ENCODE data around the gene RPS13.
A peak's percentile ranks its signal among the peaks of the same experiment; 100 is the strongest.
"Not testable (repeated sequence)": the region's sequence is repeated elsewhere in the genome, so short reads cannot be mapped to it uniquely, and the experiment has no call there.

RPS13 gene

DNA sequence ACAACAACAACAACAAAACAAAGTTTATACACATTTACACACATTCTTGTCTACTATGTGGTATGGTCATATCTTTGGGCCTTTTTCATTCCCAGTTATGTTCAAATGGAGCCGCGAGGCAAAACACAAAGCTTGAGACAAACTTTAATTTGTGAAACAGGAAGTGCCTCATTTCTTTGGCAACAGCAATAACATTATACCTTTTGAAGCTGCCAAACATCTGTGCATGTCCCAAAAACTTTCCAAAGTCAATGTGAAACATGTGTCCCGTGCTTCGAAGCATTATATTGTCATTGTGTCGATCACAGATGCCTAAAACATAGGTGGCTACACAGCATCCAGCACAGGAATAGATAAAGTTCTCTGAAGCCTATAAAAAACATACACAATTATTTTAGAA lies 25.0 kb upstream of the RPS13 start:
- no peaks in the 10 kb centered on the region for H3K27me3 ChIP-seq
- TF ChIP-seq, protein P1, sequence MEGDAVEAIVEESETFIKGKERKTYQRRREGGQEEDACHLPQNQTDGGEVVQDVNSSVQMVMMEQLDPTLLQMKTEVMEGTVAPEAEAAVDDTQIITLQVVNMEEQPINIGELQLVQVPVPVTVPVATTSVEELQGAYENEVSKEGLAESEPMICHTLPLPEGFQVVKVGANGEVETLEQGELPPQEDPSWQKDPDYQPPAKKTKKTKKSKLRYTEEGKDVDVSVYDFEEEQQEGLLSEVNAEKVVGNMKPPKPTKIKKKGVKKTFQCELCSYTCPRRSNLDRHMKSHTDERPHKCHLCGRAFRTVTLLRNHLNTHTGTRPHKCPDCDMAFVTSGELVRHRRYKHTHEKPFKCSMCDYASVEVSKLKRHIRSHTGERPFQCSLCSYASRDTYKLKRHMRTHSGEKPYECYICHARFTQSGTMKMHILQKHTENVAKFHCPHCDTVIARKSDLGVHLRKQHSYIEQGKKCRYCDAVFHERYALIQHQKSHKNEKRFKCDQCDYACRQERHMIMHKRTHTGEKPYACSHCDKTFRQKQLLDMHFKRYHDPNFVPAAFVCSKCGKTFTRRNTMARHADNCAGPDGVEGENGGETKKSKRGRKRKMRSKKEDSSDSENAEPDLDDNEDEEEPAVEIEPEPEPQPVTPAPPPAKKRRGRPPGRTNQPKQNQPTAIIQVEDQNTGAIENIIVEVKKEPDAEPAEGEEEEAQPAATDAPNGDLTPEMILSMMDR (IDR thresholded peaks at IDR 0.05) = no peak
- no peaks in the 10 kb centered on the region for H3K9me3 ChIP-seq
- H3K4me1 ChIP-seq (ENCODE audit: control insufficient read depth in 1 of 2, insufficient read depth in 1 of 2, low read depth in 1 of 2, low read length in 1 of 2) = no peaks in the 10 kb centered on the region
- no peak overlapping the region for H3K4me3 ChIP-seq (ENCODE audit: low read depth in 1 of 2, low read length in 1 of 2)
- H3K36me3 ChIP-seq = peaks cover 54% of the 10 kb centered on the region
- H3K27ac ChIP-seq = no peak overlapping the region

DNA sequence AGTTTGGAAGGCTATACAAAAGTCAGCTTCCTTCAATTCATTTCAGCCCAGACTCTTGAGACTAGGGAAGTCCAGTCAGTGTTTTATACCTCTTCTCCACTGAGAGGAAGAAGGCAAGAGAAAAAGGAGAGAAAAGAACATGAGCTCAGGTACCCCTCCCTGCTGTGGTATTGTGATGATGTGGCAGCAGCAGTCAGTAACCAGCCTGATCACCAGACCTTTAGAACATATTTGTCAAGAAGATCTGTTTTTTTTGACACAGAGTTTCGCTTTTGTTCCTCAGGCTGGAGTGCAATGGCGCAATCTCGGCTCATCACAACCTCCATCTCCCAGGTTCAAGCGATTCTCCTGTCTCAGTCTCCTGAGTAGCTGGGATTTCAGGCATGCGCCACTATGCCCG lies 21.2 kb upstream of the RPS13 start:
- Histone ChIP-seq H3K27me3 (no peaks in the 10 kb centered on the region), H3K4me3 (ENCODE audit: low read depth in 1 of 2, low read length in 1 of 2) (no peak overlapping the region), H3K27ac (no peak overlapping the region), H3K4me1 (ENCODE audit: control insufficient read depth in 1 of 2, insufficient read depth in 1 of 2, low read depth in 1 of 2, low read length in 1 of 2) (no peaks in the 10 kb centered on the region), H3K36me3 (peaks cover 56% of the 10 kb centered on the region), H3K9me3 (no peaks in the 10 kb centered on the region)
- TF ChIP-seq, protein P1 (IDR thresholded peaks at IDR 0.05) = no peak

DNA sequence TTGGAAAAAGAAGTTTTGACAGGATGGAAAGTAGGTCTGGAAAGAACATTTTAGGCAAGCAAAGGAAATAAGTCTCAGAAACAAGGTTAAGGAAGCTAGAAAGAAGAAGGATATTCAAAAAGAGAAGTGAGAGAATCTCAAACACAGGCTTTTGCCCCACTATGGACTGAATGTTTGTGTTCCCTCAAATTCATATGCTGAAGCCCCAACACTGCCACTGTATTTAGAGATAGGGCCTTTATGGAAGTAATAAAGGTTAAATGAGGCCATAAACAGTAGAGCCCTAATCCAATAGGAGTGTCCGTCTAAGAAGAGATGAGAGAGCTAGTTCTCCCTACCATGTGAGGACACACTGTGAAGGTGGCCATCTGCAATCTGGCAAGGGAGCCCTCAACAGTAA lies 20.6 kb upstream of the RPS13 start:
- peak overlapping the region; percentile 45 for H3K27ac ChIP-seq
- H3K9me3 ChIP-seq = no peaks in the 10 kb centered on the region
- H3K4me3 ChIP-seq (ENCODE audit: low read depth in 1 of 2, low read length in 1 of 2) = no peak overlapping the region
- TF ChIP-seq, protein P1 (IDR thresholded peaks at IDR 0.05) = no peak
- peaks cover 58% of the 10 kb centered on the region for H3K36me3 ChIP-seq
- H3K4me1 ChIP-seq (ENCODE audit: control insufficient read depth in 1 of 2, insufficient read depth in 1 of 2, low read depth in 1 of 2, low read length in 1 of 2) = no peaks in the 10 kb centered on the region
- no peaks in the 10 kb centered on the region for H3K27me3 ChIP-seq

- H3K9me3 ChIP-seq; H3K4me1 ChIP-seq (ENCODE audit: control insufficient read depth in 1 of 2, insufficient read depth in 1 of 2, low read depth in 1 of 2, low read length in 1 of 2); H3K27ac ChIP-seq; H3K4me3 ChIP-seq (ENCODE audit: low read depth in 1 of 2, low read length in 1 of 2); H3K27me3 ChIP-seq: not testable (repeated sequence)
- H3K36me3 ChIP-seq = peaks cover 24% of the 10 kb centered on the region
These were observed 8.5 kb upstream of the RPS13 start for GRCh38 chr11:17085976-17086375.

GRCh38 chr11:17077240-17077519 lies 287 bp downstream of the RPS13 start:
- H3K4me3 ChIP-seq (ENCODE audit: low read depth in 1 of 2, low read length in 1 of 2) = peak overlapping the region; percentile 89 to 92
- H3K27me3 ChIP-seq = no peaks in the 10 kb centered on the region
- peaks cover 19 to 21% of the 10 kb centered on the region in 2 experiments for H3K4me1 ChIP-seq (ENCODE audit: control insufficient read depth in 1 of 2, insufficient read depth in 1 of 2, low read depth in 1 of 2, low read length in 1 of 2)
- TF ChIP-seq, protein P1 (IDR thresholded peaks at IDR 0.05) = no peak
- H3K9me3 ChIP-seq = no peaks in the 10 kb centered on the region
- H3K27ac ChIP-seq = peak overlapping the region; percentile 87
- peaks cover 30% of the 10 kb centered on the region for H3K36me3 ChIP-seq

DNA sequence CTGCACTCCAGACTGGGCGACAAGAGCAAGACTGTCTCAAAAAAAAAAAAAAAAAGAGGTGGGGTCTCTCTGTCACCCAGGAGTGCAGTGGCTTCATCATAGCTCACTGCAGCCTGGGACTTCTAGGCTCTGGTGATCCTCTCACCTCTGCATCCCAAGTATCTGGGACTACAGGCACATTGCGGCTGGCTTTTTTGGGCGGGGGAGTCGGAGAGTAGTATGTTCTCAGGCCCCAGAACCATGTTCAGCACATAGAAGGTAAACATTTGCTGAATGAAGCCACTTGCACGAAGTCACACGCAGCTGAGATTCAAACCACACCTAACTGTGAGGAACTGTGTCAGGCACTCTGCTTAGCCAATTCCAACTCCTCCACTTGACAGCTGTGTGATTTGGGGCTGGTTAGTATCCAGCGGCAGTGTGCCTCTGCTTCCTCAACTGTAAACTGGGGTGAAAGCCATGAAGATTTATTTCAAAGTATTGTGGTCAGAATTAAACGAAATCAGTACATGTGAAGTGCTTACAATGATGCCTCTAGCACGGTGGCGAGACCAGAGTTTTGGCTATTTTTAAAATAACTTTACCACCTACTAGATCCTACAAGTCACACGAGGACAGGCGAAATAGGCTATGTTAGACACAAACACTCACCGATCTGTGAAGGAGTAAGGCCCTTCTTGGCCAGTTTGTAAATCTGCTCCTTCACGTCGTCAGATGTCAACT lies 789 bp downstream of the RPS13 start:
- Histone ChIP-seq H3K4me3 (ENCODE audit: low read depth in 1 of 2, low read length in 1 of 2) (peak overlapping the region; percentile 89 to 92), H3K4me1 (ENCODE audit: control insufficient read depth in 1 of 2, insufficient read depth in 1 of 2, low read depth in 1 of 2, low read length in 1 of 2) (peaks cover 19 to 21% of the 10 kb centered on the region in 2 experiments), H3K27me3 (no peaks in the 10 kb centered on the region), H3K36me3 (peaks cover 30% of the 10 kb centered on the region), H3K27ac (peak overlapping the region; percentile 87), H3K9me3 (no peaks in the 10 kb centered on the region)
- TF ChIP-seq, protein P1 (IDR thresholded peaks at IDR 0.05) = no peak

Data from neutrophil (primary cell).